ENCODE measurements around the gene CHCHD6. TPM values are rescaled to one million over a fixed set of nuclear protein-coding genes. Genes with fewer than 3 reads are reported as not detected.

The CHCHD6 gene
- total RNA-seq, 1 experiment from 2014 or later = 33.0 TPM

DNA sequence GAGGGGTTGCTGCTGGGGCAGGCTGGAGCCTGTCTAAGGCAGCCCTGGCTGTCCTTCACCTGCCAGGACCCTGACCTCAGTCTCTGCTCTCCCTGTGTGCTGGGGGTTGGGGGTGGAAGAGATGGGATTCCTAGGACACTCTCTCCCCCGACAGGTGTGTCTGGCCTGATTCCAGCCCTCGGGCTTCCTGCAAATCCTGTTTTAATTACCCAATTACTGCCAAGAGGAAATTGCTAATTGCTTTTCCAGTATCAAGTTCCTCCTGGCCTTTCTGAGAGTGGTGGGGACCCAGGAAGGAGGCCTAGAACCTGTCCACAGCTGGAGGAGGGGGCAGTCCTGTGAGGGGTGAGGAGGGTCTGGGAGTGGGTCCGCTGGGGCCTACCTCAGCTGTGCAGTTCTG, 294.7 kb downstream of the CHCHD6 start:
- Histone ChIP-seq H3F3A (ENCODE audit: low read length, unreplicated experiment) (no peaks in the 10 kb centered on the region), H3K27ac (ENCODE audit: low read length) (no peak overlapping the region), H3K4me1 (ENCODE audit: insufficient read depth, low read length) (no peaks in the 10 kb centered on the region), H3K9ac (ENCODE audit: low read length) (no peak overlapping the region), H3K27me3 (ENCODE audit: low read length) (no peaks in the 10 kb centered on the region), H3K4me2 (ENCODE audit: low read length) (no peak overlapping the region), H3K36me3 (ENCODE audit: low read depth, low read length) (no peaks in the 10 kb centered on the region), H3K9me3 (ENCODE audit: low read length) (no peaks in the 10 kb centered on the region), H3K4me3 (ENCODE audit: low read length) (no peak overlapping the region), H3K79me2 (ENCODE audit: low read length) (peaks cover 43% of the 10 kb centered on the region), H3K9me2 (replicated peaks; ENCODE audit: low read length) (no peaks in the 10 kb centered on the region), H2AFZ (ENCODE audit: low read length) (no peak overlapping the region), H4K20me1 (ENCODE audit: low read length) (no peaks in the 10 kb centered on the region)
- no peak for TF ChIP-seq CTCF (conservative IDR thresholded peaks at IDR 0.05; ENCODE audit: low read depth, low read length)
- no peak for TF ChIP-seq EZH2 (IDR thresholded peaks at IDR 0.05; ENCODE audit: low read length, unreplicated experiment)
- TF ChIP-seq EZH2phosphoT487 (IDR thresholded peaks at IDR 0.05; ENCODE audit: borderline replicate concordance, low read length) = no peak
- ChIA-PET CTCF (no interaction called here), POLR2A (ENCODE audit: unreplicated experiment) (no interaction called here)
- no peak for ATAC-seq
- no TSS peak for BruUV-seq (replicated peaks)
- intact Hi-C loops (cut with micrococcal nuclease) = no loop called here
- no peak for DNase-seq

GRCh38 chr3:126999383-126999782, 295.3 kb downstream of the CHCHD6 start:
- Histone ChIP-seq H3K4me1 (ENCODE audit: insufficient read depth, low read length) (no peaks in the 10 kb centered on the region), H3K79me2 (ENCODE audit: low read length) (peaks cover 40% of the 10 kb centered on the region), H3F3A (ENCODE audit: low read length, unreplicated experiment) (no peaks in the 10 kb centered on the region), H2AFZ (ENCODE audit: low read length) (no peak overlapping the region), H3K27ac (ENCODE audit: low read length) (no peak overlapping the region), H3K4me2 (ENCODE audit: low read length) (no peak overlapping the region), H3K9me3 (ENCODE audit: low read length) (no peaks in the 10 kb centered on the region), H3K27me3 (ENCODE audit: low read length) (no peaks in the 10 kb centered on the region), H3K9me2 (replicated peaks; ENCODE audit: low read length) (no peaks in the 10 kb centered on the region), H4K20me1 (ENCODE audit: low read length) (no peaks in the 10 kb centered on the region), H3K9ac (ENCODE audit: low read length) (no peak overlapping the region), H3K36me3 (ENCODE audit: low read depth, low read length) (no peaks in the 10 kb centered on the region), H3K4me3 (ENCODE audit: low read length) (no peak overlapping the region)
- DNase-seq (no peak), ATAC-seq (no peak)
- BruUV-seq (replicated peaks) = no TSS peak
- CTCF ChIA-PET = no interaction called here
- intact Hi-C loops (cut with micrococcal nuclease) = no loop called here
- TF ChIP-seq EZH2phosphoT487 (IDR thresholded peaks at IDR 0.05; ENCODE audit: borderline replicate concordance, low read length) = no peak
- TF ChIP-seq CTCF (conservative IDR thresholded peaks at IDR 0.05; ENCODE audit: low read depth, low read length) = no peak
- no peak for TF ChIP-seq EZH2 (IDR thresholded peaks at IDR 0.05; ENCODE audit: low read length, unreplicated experiment)
- POLR2A ChIA-PET (ENCODE audit: unreplicated experiment) = no interaction called here

GRCh38 chr3:127000119-127000518, 296.1 kb downstream of the CHCHD6 start:
- CTCF ChIA-PET = no interaction called here
- Histone ChIP-seq H3K4me3 (ENCODE audit: low read length) (no peak overlapping the region), H3K9me3 (ENCODE audit: low read length) (no peaks in the 10 kb centered on the region), H3K27me3 (ENCODE audit: low read length) (no peaks in the 10 kb centered on the region), H3K27ac (ENCODE audit: low read length) (no peak overlapping the region), H4K20me1 (ENCODE audit: low read length) (no peaks in the 10 kb centered on the region), H2AFZ (ENCODE audit: low read length) (no peak overlapping the region), H3K4me2 (ENCODE audit: low read length) (no peak overlapping the region), H3F3A (ENCODE audit: low read length, unreplicated experiment) (no peaks in the 10 kb centered on the region), H3K9me2 (replicated peaks; ENCODE audit: low read length) (no peaks in the 10 kb centered on the region), H3K4me1 (ENCODE audit: insufficient read depth, low read length) (no peaks in the 10 kb centered on the region), H3K79me2 (ENCODE audit: low read length) (peaks cover 40% of the 10 kb centered on the region), H3K36me3 (ENCODE audit: low read depth, low read length) (no peaks in the 10 kb centered on the region), H3K9ac (ENCODE audit: low read length) (no peak overlapping the region)
- TF ChIP-seq EZH2 (IDR thresholded peaks at IDR 0.05; ENCODE audit: low read length, unreplicated experiment) (no peak), CTCF (conservative IDR thresholded peaks at IDR 0.05; ENCODE audit: low read depth, low read length) (no peak)
- intact Hi-C loops (cut with micrococcal nuclease) = no loop called here
- ATAC-seq (no peak), DNase-seq (no peak)
- POLR2A ChIA-PET (ENCODE audit: unreplicated experiment) = no interaction called here
- no TSS peak for BruUV-seq (replicated peaks)

Measured in PC-3 (cell line).